WTC11 (cell line): ENCODE data around the gene MAGI2. TPM values are rescaled to one million over a fixed set of nuclear protein-coding genes. Genes with fewer than 3 reads are reported as not detected.

Experiments used
- ATAC-seq: fragments of 200-7000 bp; cut with Tn5 transposase; 2 replicates; pipeline ENCODE4 v1.10.0; 2021; ENCODE audit warnings: mild to moderate bottlenecking, moderate library complexity
- CTCF ChIA-PET: fragments of 300-600 bp; sonication (Branson Sonifier 250); formaldehyde crosslinking; loops from one replicate; lab custom pipeline; 2021; ENCODE audit warnings: antibody characterized with exemption; lab: Charles Lee
- POLR2A ChIA-PET: fragments of 350-600 bp; sonication (Branson Sonifier 250); formaldehyde crosslinking; loops from one replicate; lab custom pipeline; 2021; ENCODE audit warnings: antibody characterized with exemption; lab: Charles Lee
- DNase-seq: peaks from one replicate; pipeline ENCODE4 v3.0.0; 2021; ENCODE audit warnings: low spot score
- H3K27ac Mint-ChIP-seq: 2 replicates; pipeline ENCODE4 v1.8.0; 2021; ENCODE audit warnings: mixed read lengths
- H3K27me3 Mint-ChIP-seq: 2 replicates; pipeline ENCODE4 v1.8.0; 2021; ENCODE audit warnings: low read depth, mild to moderate bottlenecking, moderate library complexity, mixed read lengths
- H3K36me3 Mint-ChIP-seq: 2 replicates; pipeline ENCODE4 v1.8.0; 2021; ENCODE audit warnings: mixed read lengths
- H3K4me1 Mint-ChIP-seq: 2 replicates; pipeline ENCODE4 v1.8.0; 2022; ENCODE audit warnings: mixed read lengths
- H3K4me3 Mint-ChIP-seq: 2 replicates; pipeline ENCODE4 v1.8.0; 2021; ENCODE audit warnings: mild to moderate bottlenecking, moderate library complexity, mixed read lengths
- H3K9me3 Mint-ChIP-seq: 2 replicates; pipeline ENCODE4 v1.8.0; 2021; ENCODE audit warnings: mixed read lengths
- ESRRA ChIP-seq: sonication (generic); formaldehyde crosslinking; IDR thresholded peaks from 2 replicates; pipeline ENCODE4 v1.8.1; 2022; ENCODE audit warnings: mild to moderate bottlenecking, missing genetic modification reagents, borderline replicate concordance
- GABPB1 ChIP-seq: sonication (generic); formaldehyde crosslinking; IDR thresholded peaks from 2 replicates; pipeline ENCODE4 v1.8.1; 2023; ENCODE audit warnings: mild to moderate bottlenecking, missing genetic modification reagents
- KAT7 ChIP-seq: sonication (generic); formaldehyde crosslinking; IDR thresholded peaks from 2 replicates; pipeline ENCODE4 v1.8.1; 2023; ENCODE audit warnings: missing genetic modification reagents, mild to moderate bottlenecking, borderline replicate concordance
- MXD4 ChIP-seq: fragments of 250-450 bp; sonication (Bioruptor Pico); IDR thresholded peaks from 2 replicates; pipeline ENCODE4 v1.8.0; 2021; ENCODE audit warnings: mild to moderate bottlenecking, moderate library complexity, borderline replicate concordance
- MYBL2 ChIP-seq: sonication (generic); formaldehyde crosslinking; IDR thresholded peaks from 2 replicates; pipeline ENCODE4 v1.8.1; 2023; ENCODE audit warnings: mild to moderate bottlenecking, moderate library complexity, missing genetic modification reagents
- NR3C1 ChIP-seq: sonication (generic); formaldehyde crosslinking; conservative IDR thresholded peaks from 2 replicates; pipeline ENCODE4 v1.8.1; 2023; ENCODE audit warnings: low read depth, mild to moderate bottlenecking, missing genetic modification reagents
- SP1 ChIP-seq: sonication (generic); formaldehyde crosslinking; conservative IDR thresholded peaks from 2 replicates; pipeline ENCODE4 v1.8.1; 2022; ENCODE audit warnings: missing genetic modification reagents
- TCF7 ChIP-seq: sonication (generic); formaldehyde crosslinking; IDR thresholded peaks from 2 replicates; pipeline ENCODE4 v1.8.0; 2022; ENCODE audit warnings: mild to moderate bottlenecking, low read depth, missing genetic modification reagents, moderate library complexity
- TEAD4 ChIP-seq: sonication (generic); formaldehyde crosslinking; IDR thresholded peaks from 2 replicates; pipeline ENCODE4 v1.8.0; 2022; ENCODE audit warnings: mild to moderate bottlenecking, missing genetic modification reagents
- ZNF219 ChIP-seq: sonication (generic); formaldehyde crosslinking; IDR thresholded peaks from 2 replicates; pipeline ENCODE4 v1.8.0; 2023; ENCODE audit warnings: missing genetic modification reagents, mild to moderate bottlenecking, borderline replicate concordance
- total RNA-seq: library from RNA; stranded (reverse); gene quantifications from 3 replicates; pipeline ENCODE4 v1.2.3, GENCODE V29; 2021
- TF ChIP-seq, protein P1 (sequence below): sonication (generic); formaldehyde crosslinking; IDR thresholded peaks from 2 replicates; pipeline ENCODE4 v1.8.1; 2022; ENCODE audit warnings: low read depth, mild to moderate bottlenecking, moderate library complexity, missing genetic modification reagents, borderline replicate concordance
- TF ChIP-seq, protein P2 (sequence below): sonication (generic); formaldehyde crosslinking; IDR thresholded peaks from 2 replicates; pipeline ENCODE4 v1.8.1; 2023; ENCODE audit warnings: mild to moderate bottlenecking, missing genetic modification reagents, moderate library complexity
- TF ChIP-seq, protein P3 (sequence below): sonication (generic); formaldehyde crosslinking; IDR thresholded peaks from 2 replicates; pipeline ENCODE4 v1.8.0; 2023; ENCODE audit warnings: mild to moderate bottlenecking, missing genetic modification reagents
- TF ChIP-seq, protein P4 (sequence below): fragments of 200-600 bp; IDR thresholded peaks from 2 replicates; pipeline ENCODE4 v1.8.0; 2022; ENCODE audit warnings: antibody characterized with exemption
- TF ChIP-seq, protein P5 (sequence below): sonication (generic); formaldehyde crosslinking; IDR thresholded peaks from 2 replicates; pipeline ENCODE4 v1.8.1; 2022; ENCODE audit warnings: low read depth, missing genetic modification reagents, borderline replicate concordance
- TF ChIP-seq, protein P6 (sequence below): sonication (generic); formaldehyde crosslinking; IDR thresholded peaks from 2 replicates; pipeline ENCODE4 v1.8.1; 2023; ENCODE audit warnings: mild to moderate bottlenecking, missing genetic modification reagents

Gene MAGI2
- total RNA-seq, 1 experiment from 2014 or later: 26.6 TPM

DNA sequence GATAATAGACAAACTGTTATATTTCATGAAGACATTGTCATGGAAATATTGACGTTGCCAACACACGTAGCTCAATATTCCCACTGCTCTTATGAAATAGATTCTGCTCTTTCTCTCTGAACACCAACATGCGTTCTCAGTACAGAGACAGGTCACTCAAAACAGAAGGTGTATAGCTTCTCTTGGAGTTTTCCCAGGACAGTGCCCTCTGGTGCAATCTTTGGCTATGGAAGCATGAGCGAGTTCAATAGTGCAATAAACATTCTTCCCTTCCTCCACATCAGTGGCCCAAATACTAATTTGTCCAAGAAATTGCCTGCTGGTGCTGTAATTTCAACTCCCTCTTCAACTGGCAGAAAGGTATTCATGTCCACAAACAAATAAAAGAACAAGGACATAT, 145.3 kb downstream of the MAGI2 start:
- CTCF ChIA-PET: interaction anchor here (1.3 kb wide), 1 partner anchor 10 kb away, joined by 14 read pairs; no protein-coding TSS in a partner anchor
- ATAC-seq (peak; percentile 65), DNase-seq (no peak)
- Mint-ChIP-seq H3K36me3 (no peaks in the 10 kb centered on the region), H3K4me3 (no peak overlapping the region), H3K27ac (no peak overlapping the region), H3K4me1 (no peaks in the 10 kb centered on the region), H3K27me3 (no peaks in the 10 kb centered on the region), H3K9me3 (no peaks in the 10 kb centered on the region)
- TF ChIP-seq, protein P1, sequence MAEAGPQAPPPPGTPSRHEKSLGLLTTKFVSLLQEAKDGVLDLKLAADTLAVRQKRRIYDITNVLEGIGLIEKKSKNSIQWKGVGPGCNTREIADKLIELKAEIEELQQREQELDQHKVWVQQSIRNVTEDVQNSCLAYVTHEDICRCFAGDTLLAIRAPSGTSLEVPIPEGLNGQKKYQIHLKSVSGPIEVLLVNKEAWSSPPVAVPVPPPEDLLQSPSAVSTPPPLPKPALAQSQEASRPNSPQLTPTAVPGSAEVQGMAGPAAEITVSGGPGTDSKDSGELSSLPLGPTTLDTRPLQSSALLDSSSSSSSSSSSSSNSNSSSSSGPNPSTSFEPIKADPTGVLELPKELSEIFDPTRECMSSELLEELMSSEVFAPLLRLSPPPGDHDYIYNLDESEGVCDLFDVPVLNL (CRISPR knock-in tag): no peak
- TF ChIP-seq, protein P2, sequence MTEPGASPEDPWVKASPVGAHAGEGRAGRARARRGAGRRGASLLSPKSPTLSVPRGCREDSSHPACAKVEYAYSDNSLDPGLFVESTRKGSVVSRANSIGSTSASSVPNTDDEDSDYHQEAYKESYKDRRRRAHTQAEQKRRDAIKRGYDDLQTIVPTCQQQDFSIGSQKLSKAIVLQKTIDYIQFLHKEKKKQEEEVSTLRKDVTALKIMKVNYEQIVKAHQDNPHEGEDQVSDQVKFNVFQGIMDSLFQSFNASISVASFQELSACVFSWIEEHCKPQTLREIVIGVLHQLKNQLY (CRISPR knock-in tag): no peak
- no peak for TF ChIP-seq ZNF219 (CRISPR knock-in tag)
- TF ChIP-seq, protein P3, sequence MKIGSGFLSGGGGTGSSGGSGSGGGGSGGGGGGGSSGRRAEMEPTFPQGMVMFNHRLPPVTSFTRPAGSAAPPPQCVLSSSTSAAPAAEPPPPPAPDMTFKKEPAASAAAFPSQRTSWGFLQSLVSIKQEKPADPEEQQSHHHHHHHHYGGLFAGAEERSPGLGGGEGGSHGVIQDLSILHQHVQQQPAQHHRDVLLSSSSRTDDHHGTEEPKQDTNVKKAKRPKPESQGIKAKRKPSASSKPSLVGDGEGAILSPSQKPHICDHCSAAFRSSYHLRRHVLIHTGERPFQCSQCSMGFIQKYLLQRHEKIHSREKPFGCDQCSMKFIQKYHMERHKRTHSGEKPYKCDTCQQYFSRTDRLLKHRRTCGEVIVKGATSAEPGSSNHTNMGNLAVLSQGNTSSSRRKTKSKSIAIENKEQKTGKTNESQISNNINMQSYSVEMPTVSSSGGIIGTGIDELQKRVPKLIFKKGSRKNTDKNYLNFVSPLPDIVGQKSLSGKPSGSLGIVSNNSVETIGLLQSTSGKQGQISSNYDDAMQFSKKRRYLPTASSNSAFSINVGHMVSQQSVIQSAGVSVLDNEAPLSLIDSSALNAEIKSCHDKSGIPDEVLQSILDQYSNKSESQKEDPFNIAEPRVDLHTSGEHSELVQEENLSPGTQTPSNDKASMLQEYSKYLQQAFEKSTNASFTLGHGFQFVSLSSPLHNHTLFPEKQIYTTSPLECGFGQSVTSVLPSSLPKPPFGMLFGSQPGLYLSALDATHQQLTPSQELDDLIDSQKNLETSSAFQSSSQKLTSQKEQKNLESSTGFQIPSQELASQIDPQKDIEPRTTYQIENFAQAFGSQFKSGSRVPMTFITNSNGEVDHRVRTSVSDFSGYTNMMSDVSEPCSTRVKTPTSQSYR (CRISPR knock-in tag): no peak
- POLR2A ChIA-PET: no interaction called here

DNA sequence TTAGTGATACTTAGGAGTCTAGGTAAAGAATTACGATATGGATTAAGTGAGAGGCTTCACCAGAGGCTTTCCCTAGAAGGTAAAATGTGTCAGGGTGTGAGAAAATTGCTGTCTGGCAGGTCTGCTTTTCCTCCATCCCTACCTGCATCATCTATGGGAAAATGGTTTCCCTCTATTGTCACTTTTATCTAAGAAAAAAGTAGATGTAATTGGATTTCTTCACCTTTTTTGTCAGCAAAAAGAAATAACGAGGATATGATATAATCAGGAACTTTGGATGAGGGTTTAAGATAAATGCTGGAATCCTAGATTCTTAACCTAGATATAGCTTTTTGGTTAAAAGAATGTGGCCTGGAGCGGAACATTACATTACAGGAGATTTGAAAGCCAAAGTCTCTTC, 146.1 kb downstream of the MAGI2 start:
- H3K9me3 Mint-ChIP-seq: no peaks in the 10 kb centered on the region
- TF ChIP-seq ESRRA (CRISPR knock-in tag): no peak
- no peak for TF ChIP-seq MXD4 (CRISPR knock-in tag)
- TF ChIP-seq MYBL2 (CRISPR knock-in tag): no peak
- TF ChIP-seq, protein P4, sequence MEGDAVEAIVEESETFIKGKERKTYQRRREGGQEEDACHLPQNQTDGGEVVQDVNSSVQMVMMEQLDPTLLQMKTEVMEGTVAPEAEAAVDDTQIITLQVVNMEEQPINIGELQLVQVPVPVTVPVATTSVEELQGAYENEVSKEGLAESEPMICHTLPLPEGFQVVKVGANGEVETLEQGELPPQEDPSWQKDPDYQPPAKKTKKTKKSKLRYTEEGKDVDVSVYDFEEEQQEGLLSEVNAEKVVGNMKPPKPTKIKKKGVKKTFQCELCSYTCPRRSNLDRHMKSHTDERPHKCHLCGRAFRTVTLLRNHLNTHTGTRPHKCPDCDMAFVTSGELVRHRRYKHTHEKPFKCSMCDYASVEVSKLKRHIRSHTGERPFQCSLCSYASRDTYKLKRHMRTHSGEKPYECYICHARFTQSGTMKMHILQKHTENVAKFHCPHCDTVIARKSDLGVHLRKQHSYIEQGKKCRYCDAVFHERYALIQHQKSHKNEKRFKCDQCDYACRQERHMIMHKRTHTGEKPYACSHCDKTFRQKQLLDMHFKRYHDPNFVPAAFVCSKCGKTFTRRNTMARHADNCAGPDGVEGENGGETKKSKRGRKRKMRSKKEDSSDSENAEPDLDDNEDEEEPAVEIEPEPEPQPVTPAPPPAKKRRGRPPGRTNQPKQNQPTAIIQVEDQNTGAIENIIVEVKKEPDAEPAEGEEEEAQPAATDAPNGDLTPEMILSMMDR: no peak
- TF ChIP-seq KAT7: no peak
- TF ChIP-seq ZNF219 (CRISPR knock-in tag): no peak
- TF ChIP-seq TCF7 (CRISPR knock-in tag): no peak
- no peak for TF ChIP-seq TEAD4 (CRISPR knock-in tag)
- H3K36me3 Mint-ChIP-seq: no peaks in the 10 kb centered on the region
- H3K4me3 Mint-ChIP-seq: no peak overlapping the region
- ATAC-seq (no peak), DNase-seq (no peak)
- no peak overlapping the region for H3K27ac Mint-ChIP-seq
- ChIA-PET CTCF (no interaction called here), POLR2A (no interaction called here)
- H3K27me3 Mint-ChIP-seq: no peaks in the 10 kb centered on the region
- H3K4me1 Mint-ChIP-seq: no peaks in the 10 kb centered on the region

DNA sequence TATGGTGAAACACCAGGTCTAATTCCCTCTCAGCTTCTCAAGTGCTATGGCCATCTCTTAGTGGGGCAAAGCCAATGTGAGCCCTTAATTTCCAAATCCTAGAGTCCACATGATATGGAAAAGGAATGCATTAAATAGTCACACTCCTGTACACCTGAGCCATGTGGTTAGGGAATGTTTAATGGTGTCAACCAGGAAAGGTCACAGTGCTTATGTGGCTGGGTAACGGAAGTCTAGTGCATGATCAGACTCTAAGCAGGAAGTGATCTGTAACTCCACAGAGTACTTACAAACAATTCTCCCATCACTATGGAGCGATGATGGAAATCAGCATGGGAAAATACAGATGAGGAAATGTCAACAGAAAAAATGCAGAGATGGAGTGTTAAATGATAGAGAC, 148.8 kb downstream of the MAGI2 start:
- Mint-ChIP-seq H3K27me3 (no peaks in the 10 kb centered on the region), H3K36me3 (no peaks in the 10 kb centered on the region), H3K9me3 (no peaks in the 10 kb centered on the region), H3K4me1 (no peaks in the 10 kb centered on the region), H3K4me3 (no peak overlapping the region), H3K27ac (no peak overlapping the region)
- ChIA-PET POLR2A (no interaction called here), CTCF (interaction anchor here (1.0 kb wide), 1 partner anchor 437 kb away, joined by 4 read pairs; no protein-coding TSS in a partner anchor)
- DNase-seq: no peak
- TF ChIP-seq, protein P5, sequence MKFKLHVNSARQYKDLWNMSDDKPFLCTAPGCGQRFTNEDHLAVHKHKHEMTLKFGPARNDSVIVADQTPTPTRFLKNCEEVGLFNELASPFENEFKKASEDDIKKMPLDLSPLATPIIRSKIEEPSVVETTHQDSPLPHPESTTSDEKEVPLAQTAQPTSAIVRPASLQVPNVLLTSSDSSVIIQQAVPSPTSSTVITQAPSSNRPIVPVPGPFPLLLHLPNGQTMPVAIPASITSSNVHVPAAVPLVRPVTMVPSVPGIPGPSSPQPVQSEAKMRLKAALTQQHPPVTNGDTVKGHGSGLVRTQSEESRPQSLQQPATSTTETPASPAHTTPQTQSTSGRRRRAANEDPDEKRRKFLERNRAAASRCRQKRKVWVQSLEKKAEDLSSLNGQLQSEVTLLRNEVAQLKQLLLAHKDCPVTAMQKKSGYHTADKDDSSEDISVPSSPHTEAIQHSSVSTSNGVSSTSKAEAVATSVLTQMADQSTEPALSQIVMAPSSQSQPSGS (CRISPR knock-in tag): no peak
- TF ChIP-seq NR3C1 (no peak), GABPB1 (CRISPR knock-in tag) (no peak), SP1 (CRISPR knock-in tag) (no peak)
- TF ChIP-seq, protein P6, sequence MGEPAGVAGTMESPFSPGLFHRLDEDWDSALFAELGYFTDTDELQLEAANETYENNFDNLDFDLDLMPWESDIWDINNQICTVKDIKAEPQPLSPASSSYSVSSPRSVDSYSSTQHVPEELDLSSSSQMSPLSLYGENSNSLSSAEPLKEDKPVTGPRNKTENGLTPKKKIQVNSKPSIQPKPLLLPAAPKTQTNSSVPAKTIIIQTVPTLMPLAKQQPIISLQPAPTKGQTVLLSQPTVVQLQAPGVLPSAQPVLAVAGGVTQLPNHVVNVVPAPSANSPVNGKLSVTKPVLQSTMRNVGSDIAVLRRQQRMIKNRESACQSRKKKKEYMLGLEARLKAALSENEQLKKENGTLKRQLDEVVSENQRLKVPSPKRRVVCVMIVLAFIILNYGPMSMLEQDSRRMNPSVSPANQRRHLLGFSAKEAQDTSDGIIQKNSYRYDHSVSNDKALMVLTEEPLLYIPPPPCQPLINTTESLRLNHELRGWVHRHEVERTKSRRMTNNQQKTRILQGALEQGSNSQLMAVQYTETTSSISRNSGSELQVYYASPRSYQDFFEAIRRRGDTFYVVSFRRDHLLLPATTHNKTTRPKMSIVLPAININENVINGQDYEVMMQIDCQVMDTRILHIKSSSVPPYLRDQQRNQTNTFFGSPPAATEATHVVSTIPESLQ (CRISPR knock-in tag): no peak
- ATAC-seq: no peak
